WTC11 (cell line): Measurements from ENCODE around the gene SORL1. TPM values are rescaled to one million over a fixed set of nuclear protein-coding genes. Genes with fewer than 3 reads are reported as not detected.
A peak's percentile ranks its signal among the peaks of the same experiment; 100 is the strongest.

Source experiments
- ATAC-seq: fragments of 200-7000 bp; cut with Tn5 transposase; 2 replicates; pipeline ENCODE4 v1.10.0; 2021; ENCODE audit warnings: mild to moderate bottlenecking, moderate library complexity
- CTCF ChIA-PET: fragments of 300-600 bp; sonication (Branson Sonifier 250); formaldehyde crosslinking; loops from one replicate; lab custom pipeline; 2021; ENCODE audit warnings: antibody characterized with exemption; lab: Charles Lee
- POLR2A ChIA-PET: fragments of 350-600 bp; sonication (Branson Sonifier 250); formaldehyde crosslinking; loops from one replicate; lab custom pipeline; 2021; ENCODE audit warnings: antibody characterized with exemption; lab: Charles Lee
- DNase-seq: peaks from one replicate; pipeline ENCODE4 v3.0.0; 2021; ENCODE audit warnings: low spot score
- H3K27ac Mint-ChIP-seq: 2 replicates; pipeline ENCODE4 v1.8.0; 2021; ENCODE audit warnings: mixed read lengths
- H3K27me3 Mint-ChIP-seq: 2 replicates; pipeline ENCODE4 v1.8.0; 2021; ENCODE audit warnings: low read depth, mild to moderate bottlenecking, moderate library complexity, mixed read lengths
- H3K36me3 Mint-ChIP-seq: 2 replicates; pipeline ENCODE4 v1.8.0; 2021; ENCODE audit warnings: mixed read lengths
- H3K4me1 Mint-ChIP-seq: 2 replicates; pipeline ENCODE4 v1.8.0; 2022; ENCODE audit warnings: mixed read lengths
- H3K4me3 Mint-ChIP-seq: 2 replicates; pipeline ENCODE4 v1.8.0; 2021; ENCODE audit warnings: mild to moderate bottlenecking, moderate library complexity, mixed read lengths
- H3K9me3 Mint-ChIP-seq: 2 replicates; pipeline ENCODE4 v1.8.0; 2021; ENCODE audit warnings: mixed read lengths
- AR ChIP-seq: fragments of 250-450 bp; sonication (Bioruptor Pico); IDR thresholded peaks from 2 replicates; pipeline ENCODE4 v1.9.0; 2021; ENCODE audit warnings: mild to moderate bottlenecking
- CBFB ChIP-seq: sonication (generic); formaldehyde crosslinking; IDR thresholded peaks from 2 replicates; pipeline ENCODE4 v1.8.1; 2022; ENCODE audit warnings: mild to moderate bottlenecking, low read depth, missing genetic modification reagents
- E2F4 ChIP-seq: sonication (generic); formaldehyde crosslinking; IDR thresholded peaks from 2 replicates; pipeline ENCODE4 v1.8.1; 2022; ENCODE audit warnings: low read depth, mild to moderate bottlenecking, moderate library complexity, missing genetic modification reagents, borderline replicate concordance
- ETV6 ChIP-seq: sonication (generic); formaldehyde crosslinking; IDR thresholded peaks from 2 replicates; pipeline ENCODE4 v1.8.1; 2022; ENCODE audit warnings: mild to moderate bottlenecking, missing genetic modification reagents
- JUN ChIP-seq: sonication (generic); formaldehyde crosslinking; IDR thresholded peaks from 2 replicates; pipeline ENCODE4 v1.8.0; 2023; ENCODE audit warnings: mild to moderate bottlenecking, missing genetic modification reagents
- MXD4 ChIP-seq: fragments of 250-450 bp; sonication (Bioruptor Pico); IDR thresholded peaks from 2 replicates; pipeline ENCODE4 v1.8.0; 2021; ENCODE audit warnings: mild to moderate bottlenecking, moderate library complexity, borderline replicate concordance
- NFE2L1 ChIP-seq: sonication (generic); formaldehyde crosslinking; IDR thresholded peaks from 2 replicates; pipeline ENCODE4 v1.8.1; 2023; ENCODE audit warnings: missing genetic modification reagents
- SP1 ChIP-seq: sonication (generic); formaldehyde crosslinking; conservative IDR thresholded peaks from 2 replicates; pipeline ENCODE4 v1.8.1; 2022; ENCODE audit warnings: missing genetic modification reagents
- TCF7 ChIP-seq: sonication (generic); formaldehyde crosslinking; IDR thresholded peaks from 2 replicates; pipeline ENCODE4 v1.8.0; 2022; ENCODE audit warnings: mild to moderate bottlenecking, low read depth, missing genetic modification reagents, moderate library complexity
- ZNF396 ChIP-seq: fragments of 250-450 bp; sonication (Bioruptor Pico); IDR thresholded peaks from 2 replicates; pipeline ENCODE4 v1.8.0; 2021; ENCODE audit warnings: mild to moderate bottlenecking, moderate library complexity, borderline replicate concordance
- ZNF416 ChIP-seq: fragments of 250-450 bp; sonication (Bioruptor Pico); IDR thresholded peaks from 2 replicates; pipeline ENCODE4 v1.9.0; 2021; ENCODE audit warnings: mild to moderate bottlenecking, inconsistent platforms
- total RNA-seq: library from RNA; stranded (reverse); gene quantifications from 3 replicates; pipeline ENCODE4 v1.2.3, GENCODE V29; 2021
- TF ChIP-seq, protein P1 (sequence below): sonication (generic); formaldehyde crosslinking; conservative IDR thresholded peaks from 2 replicates; pipeline ENCODE4 v1.8.1; 2022; ENCODE audit warnings: mild to moderate bottlenecking, missing genetic modification reagents
- TF ChIP-seq, protein P2 (sequence below): sonication (generic); formaldehyde crosslinking; IDR thresholded peaks from 2 replicates; pipeline ENCODE4 v1.8.0; 2022; ENCODE audit warnings: missing genetic modification reagents
- TF ChIP-seq, protein P3 (sequence below): sonication (generic); formaldehyde crosslinking; IDR thresholded peaks from 2 replicates; pipeline ENCODE4 v1.8.1; 2022; ENCODE audit warnings: mild to moderate bottlenecking, missing genetic modification reagents, moderate library complexity, borderline replicate concordance

SORL1 gene
- total RNA-seq, 1 experiment from 2014 or later, result 87.1 TPM

GRCh38 chr11:121455115-121455514 lies 3.0 kb downstream of the SORL1 start (continued):
- TF ChIP-seq, protein P1, sequence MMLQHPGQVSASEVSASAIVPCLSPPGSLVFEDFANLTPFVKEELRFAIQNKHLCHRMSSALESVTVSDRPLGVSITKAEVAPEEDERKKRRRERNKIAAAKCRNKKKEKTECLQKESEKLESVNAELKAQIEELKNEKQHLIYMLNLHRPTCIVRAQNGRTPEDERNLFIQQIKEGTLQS, result no peak
- TF ChIP-seq ZNF416 (CRISPR knock-in tag) (no peak), MXD4 (CRISPR knock-in tag) (no peak), JUN (CRISPR knock-in tag) (no peak), E2F4 (no peak)
- TF ChIP-seq, protein P2, sequence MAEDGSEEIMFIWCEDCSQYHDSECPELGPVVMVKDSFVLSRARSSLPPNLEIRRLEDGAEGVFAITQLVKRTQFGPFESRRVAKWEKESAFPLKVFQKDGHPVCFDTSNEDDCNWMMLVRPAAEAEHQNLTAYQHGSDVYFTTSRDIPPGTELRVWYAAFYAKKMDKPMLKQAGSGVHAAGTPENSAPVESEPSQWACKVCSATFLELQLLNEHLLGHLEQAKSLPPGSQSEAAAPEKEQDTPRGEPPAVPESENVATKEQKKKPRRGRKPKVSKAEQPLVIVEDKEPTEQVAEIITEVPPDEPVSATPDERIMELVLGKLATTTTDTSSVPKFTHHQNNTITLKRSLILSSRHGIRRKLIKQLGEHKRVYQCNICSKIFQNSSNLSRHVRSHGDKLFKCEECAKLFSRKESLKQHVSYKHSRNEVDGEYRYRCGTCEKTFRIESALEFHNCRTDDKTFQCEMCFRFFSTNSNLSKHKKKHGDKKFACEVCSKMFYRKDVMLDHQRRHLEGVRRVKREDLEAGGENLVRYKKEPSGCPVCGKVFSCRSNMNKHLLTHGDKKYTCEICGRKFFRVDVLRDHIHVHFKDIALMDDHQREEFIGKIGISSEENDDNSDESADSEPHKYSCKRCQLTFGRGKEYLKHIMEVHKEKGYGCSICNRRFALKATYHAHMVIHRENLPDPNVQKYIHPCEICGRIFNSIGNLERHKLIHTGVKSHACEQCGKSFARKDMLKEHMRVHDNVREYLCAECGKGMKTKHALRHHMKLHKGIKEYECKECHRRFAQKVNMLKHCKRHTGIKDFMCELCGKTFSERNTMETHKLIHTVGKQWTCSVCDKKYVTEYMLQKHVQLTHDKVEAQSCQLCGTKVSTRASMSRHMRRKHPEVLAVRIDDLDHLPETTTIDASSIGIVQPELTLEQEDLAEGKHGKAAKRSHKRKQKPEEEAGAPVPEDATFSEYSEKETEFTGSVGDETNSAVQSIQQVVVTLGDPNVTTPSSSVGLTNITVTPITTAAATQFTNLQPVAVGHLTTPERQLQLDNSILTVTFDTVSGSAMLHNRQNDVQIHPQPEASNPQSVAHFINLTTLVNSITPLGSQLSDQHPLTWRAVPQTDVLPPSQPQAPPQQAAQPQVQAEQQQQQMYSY (CRISPR knock-in tag), result no peak

- POLR2A ChIA-PET, result interaction anchor here (0.7 kb wide), 1 partner anchor 751 kb away, joined by 6 read pairs; no protein-coding TSS in a partner anchor
- peaks cover 3% of the 10 kb centered on the region; the same call in 1 of the 2 replicates for H3K36me3 Mint-ChIP-seq
- no peak for TF ChIP-seq TCF7 (CRISPR knock-in tag)
- TF ChIP-seq, protein P2 (CRISPR knock-in tag), result no peak
- TF ChIP-seq MXD4 (CRISPR knock-in tag), result no peak
- TF ChIP-seq CBFB (CRISPR knock-in tag), result no peak
- TF ChIP-seq AR (CRISPR knock-in tag), result no peak
- no peak for TF ChIP-seq ETV6 (CRISPR knock-in tag)
- no peak for TF ChIP-seq ZNF396 (CRISPR knock-in tag)
- TF ChIP-seq, protein P3, sequence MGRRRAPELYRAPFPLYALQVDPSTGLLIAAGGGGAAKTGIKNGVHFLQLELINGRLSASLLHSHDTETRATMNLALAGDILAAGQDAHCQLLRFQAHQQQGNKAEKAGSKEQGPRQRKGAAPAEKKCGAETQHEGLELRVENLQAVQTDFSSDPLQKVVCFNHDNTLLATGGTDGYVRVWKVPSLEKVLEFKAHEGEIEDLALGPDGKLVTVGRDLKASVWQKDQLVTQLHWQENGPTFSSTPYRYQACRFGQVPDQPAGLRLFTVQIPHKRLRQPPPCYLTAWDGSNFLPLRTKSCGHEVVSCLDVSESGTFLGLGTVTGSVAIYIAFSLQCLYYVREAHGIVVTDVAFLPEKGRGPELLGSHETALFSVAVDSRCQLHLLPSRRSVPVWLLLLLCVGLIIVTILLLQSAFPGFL (CRISPR knock-in tag), result no peak
- no peak for TF ChIP-seq SP1
- TF ChIP-seq NFE2L1, result no peak
- TF ChIP-seq, all 79 proteins: peak for 0
- CTCF ChIA-PET, result no interaction called here
- H3K27me3 Mint-ChIP-seq, result peaks cover 4% of the 10 kb centered on the region
- DNase-seq (no peak), ATAC-seq (no peak)
- peaks cover 86% of the 10 kb centered on the region for H3K4me1 Mint-ChIP-seq
- H3K9me3 Mint-ChIP-seq, result no peaks in the 10 kb centered on the region
- H3K27ac Mint-ChIP-seq, result peak overlapping the region; percentile 69
- no peak overlapping the region for H3K4me3 Mint-ChIP-seq
Measured at GRCh38 chr11:121456151-121456550, 4.0 kb downstream of the SORL1 start.
